AML-193 (cell line): ENCODE data around the gene NLGN2.
A peak's percentile ranks its signal among the peaks of the same experiment; 100 is the strongest.

ENCODE experiments used
- DNase-seq, 2 experiments: peaks; one replicate each; lab custom pipeline; 2025; lab: John Stamatoyannopoulos, UW

NLGN2 gene

GRCh38 chr17:7414837-7415236, 7.2 kb downstream of the NLGN2 start:
- no peak for DNase-seq

DNA sequence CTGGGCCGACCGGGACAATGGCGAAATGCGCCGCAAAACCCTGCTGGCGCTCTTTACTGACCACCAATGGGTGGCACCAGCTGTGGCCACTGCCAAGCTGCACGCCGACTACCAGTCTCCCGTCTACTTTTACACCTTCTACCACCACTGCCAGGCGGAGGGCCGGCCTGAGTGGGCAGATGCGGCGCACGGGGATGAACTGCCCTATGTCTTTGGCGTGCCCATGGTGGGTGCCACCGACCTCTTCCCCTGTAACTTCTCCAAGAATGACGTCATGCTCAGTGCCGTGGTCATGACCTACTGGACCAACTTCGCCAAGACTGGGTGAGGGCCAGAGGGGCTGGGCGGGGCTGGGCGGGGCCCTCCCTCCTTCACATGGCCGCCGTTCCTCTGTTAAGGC, 8.1 kb downstream of the NLGN2 start:
- DNase-seq: no peak

- no peak for DNase-seq
These were observed 8.7 kb downstream of the NLGN2 start for GRCh38 chr17:7416323-7416722.

DNA sequence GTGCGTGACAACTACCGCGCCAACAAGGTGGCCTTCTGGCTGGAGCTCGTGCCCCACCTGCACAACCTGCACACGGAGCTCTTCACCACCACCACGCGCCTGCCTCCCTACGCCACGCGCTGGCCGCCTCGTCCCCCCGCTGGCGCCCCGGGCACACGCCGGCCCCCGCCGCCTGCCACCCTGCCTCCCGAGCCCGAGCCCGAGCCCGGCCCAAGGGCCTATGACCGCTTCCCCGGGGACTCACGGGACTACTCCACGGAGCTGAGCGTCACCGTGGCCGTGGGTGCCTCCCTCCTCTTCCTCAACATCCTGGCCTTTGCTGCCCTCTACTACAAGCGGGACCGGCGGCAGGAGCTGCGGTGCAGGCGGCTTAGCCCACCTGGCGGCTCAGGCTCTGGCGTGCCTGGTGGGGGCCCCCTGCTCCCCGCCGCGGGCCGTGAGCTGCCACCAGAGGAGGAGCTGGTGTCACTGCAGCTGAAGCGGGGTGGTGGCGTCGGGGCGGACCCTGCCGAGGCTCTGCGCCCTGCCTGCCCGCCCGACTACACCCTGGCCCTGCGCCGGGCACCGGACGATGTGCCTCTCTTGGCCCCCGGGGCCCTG, 9.5 kb downstream of the NLGN2 start:
- DNase-seq: no peak

DNA sequence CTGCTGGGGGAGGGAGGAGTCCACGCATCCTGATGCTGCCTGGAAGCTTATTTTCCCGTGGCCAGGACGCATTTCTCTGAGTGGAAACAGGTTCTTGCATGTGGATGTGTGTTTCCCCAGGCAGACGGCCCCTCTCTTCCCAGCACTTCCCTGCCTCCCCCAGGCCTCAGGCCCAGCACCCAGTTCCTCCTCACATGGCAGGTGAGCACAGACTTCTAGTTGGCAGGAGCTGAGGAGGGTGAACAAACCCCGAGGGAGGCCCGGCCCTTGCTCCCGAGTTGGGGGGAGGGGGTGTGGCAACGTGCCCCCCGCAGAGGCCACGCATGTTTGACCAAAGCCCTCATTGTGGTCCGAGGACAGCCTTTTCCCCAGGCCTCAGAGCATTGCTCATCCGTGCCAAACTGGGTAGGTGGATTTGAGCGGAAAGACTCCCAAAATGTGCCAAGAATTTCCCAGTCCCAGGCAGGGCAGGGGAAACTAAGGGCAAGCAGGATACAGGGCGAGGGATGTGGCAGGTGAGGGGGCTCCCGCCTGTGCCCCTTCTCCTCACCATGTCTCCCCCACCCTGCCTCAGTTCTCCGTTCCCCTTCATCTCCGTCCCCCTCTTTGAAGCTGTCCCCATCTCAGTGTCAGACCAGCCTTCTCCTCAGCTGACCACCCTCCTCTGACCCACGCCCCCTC, 11.0 kb downstream of the NLGN2 start:
- no peak for DNase-seq

- no peak for DNase-seq
These were observed 12.4 kb downstream of the NLGN2 start, which contains the start of gene SPEM1 for GRCh38 chr17:7419819-7420610. SPEM1 (plus strand) TSS chr17:7420324; CDS start chr17:7420385, 61 bp downstream.

DNA sequence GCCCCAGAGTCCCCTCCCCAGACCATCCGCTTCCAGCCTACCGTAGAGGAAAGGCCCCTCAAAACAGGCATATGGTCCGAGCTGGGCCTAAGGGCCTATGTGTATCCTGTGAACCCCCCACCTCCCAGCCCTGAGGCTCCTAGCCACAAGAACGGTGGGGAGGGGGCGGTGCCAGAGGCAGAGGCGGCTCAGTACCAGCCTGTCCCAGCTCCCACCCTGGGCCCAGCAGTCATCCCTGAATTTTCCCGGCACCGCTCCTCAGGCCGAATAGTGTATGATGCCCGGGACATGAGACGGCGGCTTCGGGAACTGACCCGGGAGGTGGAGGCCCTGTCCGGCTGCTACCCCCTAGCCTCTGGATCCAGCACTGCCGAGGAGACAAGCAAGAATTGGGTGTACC, 13.5 kb downstream of the NLGN2 start:
- no peak for DNase-seq

GRCh38 chr17:7423679-7424078, 16.0 kb downstream of the NLGN2 start:
- DNase-seq: no peak

DNA sequence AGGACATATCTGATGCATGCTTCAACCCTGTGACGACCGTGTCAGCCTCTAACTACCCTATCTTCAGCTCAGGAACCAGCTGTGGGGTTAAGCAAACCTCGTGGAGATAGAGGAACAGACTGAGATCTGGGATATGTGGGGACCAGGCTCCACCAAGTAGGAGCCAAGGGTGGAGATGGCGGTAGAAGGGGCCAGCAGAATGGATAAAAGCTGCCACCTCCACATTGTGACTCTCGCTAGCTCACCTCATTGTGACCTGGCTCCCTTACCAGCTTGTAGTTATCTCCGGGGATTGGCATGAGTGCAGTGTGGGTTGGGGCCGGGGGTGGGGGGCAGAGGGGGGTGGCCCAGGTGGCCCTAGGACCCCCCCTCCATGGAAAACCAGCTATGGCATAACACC, 17.7 kb downstream of the NLGN2 start, which contains the start of gene SPEM2:
Gene SPEM2, plus strand, starts transcription at position 301 of the 400 bp plus-strand sequence. Its CDS starts 73 bp downstream, at position 374.
- DNase-seq: no peak

DNA sequence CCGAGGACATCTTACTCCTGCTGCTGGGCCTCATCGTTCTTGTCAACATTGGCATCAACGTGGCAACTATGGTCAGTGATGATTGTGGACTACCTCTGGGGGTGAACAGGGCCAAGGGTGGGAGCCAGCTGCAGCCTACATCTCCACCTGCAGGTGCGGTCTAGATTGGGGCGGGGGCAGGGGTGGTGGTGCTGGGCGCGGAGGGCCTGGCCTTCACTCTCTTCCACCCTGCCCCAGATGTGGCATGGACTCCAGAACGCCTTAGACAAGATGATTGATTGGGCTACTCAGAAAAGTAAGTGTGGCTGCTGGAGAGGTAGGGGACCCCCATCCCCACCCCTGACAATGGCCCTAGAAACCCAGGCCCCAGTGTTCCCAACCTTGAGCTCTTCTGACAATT, 18.1 kb downstream of the NLGN2 start:
- no peak for DNase-seq

GRCh38 chr17:7426203-7426863, 18.7 kb downstream of the NLGN2 start:
- no peak for DNase-seq

GRCh38 chr17:7426896-7427489, 19.3 kb downstream of the NLGN2 start:
- DNase-seq: no peak

DNA sequence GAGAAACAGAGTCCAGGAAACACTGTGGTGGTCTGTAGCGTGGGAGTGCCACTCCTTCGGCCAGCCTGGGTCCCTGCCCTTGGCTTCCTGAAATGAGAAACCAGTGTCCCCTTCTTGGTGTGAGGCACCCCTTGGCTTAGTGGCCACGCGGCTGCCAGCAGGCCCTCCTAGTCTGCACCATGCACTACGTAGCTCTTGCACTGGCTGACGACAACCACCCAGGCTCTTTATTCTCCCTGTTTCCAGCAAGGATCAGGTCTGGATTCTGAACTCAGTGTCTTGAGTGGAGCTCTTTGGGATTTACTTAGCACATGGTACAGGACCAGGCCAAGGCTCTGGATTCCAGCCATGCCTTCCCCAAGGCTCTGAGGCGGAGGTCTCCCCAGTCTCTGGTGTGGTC, 19.9 kb downstream of the NLGN2 start:
- no peak for DNase-seq

- no peak for DNase-seq
These were observed 20.9 kb downstream of the NLGN2 start, which contains the start of gene SPEM3 for GRCh38 chr17:7428557-7428956. SPEM3 (plus strand) TSS chr17:7428857; CDS start chr17:7428903, 46 bp downstream.

DNA sequence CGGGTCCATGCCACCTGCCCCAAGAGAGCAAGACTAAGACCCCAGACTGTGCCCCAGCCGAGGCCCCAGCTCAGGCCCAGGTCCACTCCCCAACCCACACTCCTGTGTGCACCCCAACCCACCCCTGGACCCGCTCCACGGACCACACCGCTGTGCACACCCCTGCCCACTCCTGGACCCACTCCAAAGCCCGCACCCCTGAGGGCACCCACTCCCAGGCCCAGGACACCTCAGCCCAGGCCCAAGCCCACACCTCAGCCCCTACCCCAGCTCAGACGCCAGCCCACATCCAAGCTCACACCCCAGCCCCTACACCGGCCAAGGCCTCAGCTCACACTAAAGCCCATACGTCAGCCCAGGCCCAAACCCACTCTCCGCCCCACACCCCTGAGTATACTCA, 22.1 kb downstream of the NLGN2 start:
- no peak for DNase-seq

- DNase-seq: no peak
These were observed 23.6 kb downstream of the NLGN2 start for GRCh38 chr17:7431231-7431630.

DNA sequence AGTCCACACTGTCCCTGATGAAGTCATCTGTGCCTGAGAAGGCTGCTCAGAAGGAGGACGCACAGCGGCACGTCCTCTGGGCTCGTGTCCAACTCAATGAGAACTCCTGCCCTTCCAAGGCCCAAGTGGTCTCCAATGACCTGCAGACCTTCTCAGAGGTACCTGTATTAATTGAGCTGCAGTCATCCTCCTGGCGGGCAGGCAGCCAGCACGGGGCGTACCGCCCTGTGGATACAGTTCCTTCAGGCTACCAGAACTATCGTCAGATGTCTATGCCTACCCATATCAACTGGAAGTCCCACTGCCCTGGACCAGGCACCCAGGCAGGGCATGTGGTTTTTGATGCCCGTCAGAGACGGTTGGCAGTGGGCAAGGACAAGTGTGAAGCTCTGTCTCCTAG, 24.7 kb downstream of the NLGN2 start:
- no peak for DNase-seq

- DNase-seq: no peak
These were observed 28.3 kb downstream of the NLGN2 start for GRCh38 chr17:7435676-7436555.

DNA sequence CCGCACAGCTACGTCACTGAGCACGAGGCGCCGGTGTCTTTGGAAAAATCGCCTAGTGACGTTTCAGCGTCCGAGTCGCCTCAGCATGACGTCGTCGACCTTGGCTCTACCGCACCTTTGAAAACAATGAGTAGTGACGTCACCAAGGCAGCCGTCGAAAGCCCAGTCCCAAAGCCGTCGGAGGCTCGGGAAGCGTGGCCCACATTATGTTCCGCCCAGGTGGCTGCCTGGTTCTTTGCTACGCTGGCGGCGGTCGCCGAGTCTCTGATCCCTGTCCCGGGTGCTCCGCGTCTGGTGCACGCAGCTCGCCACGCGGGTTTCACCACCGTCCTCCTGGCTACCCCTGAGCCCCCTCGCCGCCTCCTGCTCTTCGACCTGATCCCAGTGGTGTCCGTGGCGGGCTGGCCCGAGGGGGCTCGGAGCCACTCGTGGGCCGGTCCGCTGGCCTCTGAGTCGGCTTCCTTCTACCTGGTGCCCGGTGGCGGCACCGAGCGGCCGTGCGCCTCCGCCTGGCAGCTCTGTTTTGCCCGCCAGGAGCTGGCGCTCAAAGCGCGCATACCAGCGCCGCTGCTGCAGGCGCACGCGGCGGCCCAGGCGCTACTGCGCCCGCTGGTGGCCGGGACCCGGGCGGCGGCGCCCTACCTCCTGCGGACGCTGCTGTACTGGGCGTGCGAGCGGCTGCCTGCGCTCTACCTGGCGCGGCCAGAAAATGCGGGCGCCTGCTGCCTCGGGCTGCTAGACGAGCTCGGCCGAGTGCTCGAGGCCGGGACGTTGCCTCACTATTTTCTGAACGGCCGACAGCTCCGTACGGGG, 29.1 kb downstream of the NLGN2 start:
- DNase-seq: peak; percentile 23 to 51

DNA sequence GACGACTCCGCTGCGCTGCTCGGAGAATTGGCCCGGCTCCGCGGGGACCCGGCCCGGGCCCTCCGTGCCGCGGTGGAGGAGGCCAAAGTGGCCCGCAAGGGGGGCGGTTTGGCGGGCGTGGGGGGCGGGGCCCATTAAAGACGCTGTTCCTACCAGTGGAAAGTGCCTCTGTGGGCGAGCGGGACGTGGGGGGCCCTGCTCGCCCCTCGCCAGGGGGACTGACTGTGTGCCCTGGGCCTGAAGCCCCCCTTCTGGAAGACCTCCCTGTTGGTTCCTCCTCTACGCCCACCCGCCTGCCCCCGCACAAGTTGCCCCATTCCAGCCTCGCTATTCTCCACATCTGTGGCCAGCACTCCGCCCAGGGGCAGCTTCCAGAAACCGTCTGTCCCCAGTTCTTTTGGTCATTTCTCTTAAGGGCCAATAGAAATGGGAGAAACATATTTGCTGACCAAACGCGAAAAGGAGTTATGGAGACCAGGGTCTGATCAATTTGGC, 29.8 kb downstream of the NLGN2 start:
- DNase-seq: no peak
